Panc1 (cell line): ENCODE measurements around the gene TMEM271. TPM values are rescaled to one million over a fixed set of nuclear protein-coding genes. Genes with fewer than 3 reads are reported as not detected.

ENCODE experiments used
- ATAC-seq: fragments of 200-7000 bp; cut with Tn5 transposase; 2 replicates; pipeline ENCODE4 v1.9.1; 2020; ENCODE audit warnings: mild to moderate bottlenecking, moderate library complexity
- BruUV-seq: library from RNA; stranded (reverse); fragments of 400-500 nt; replicated peaks from 2 replicates; lab custom pipeline; 2021; lab: Mats Ljungman, UMichigan
- CTCF ChIA-PET: fragments of 300-600 bp; sonication (Branson Sonifier 250); formaldehyde crosslinking; loops from one replicate; lab custom pipeline; 2022; ENCODE audit warnings: antibody characterized with exemption; lab: Charles Lee
- POLR2A ChIA-PET: fragments of 300-600 bp; sonication (Branson Sonifier 250); formaldehyde crosslinking; loops from one replicate; lab custom pipeline; 2022; ENCODE audit warnings: antibody characterized with exemption; lab: Charles Lee
- DNase-seq: peaks from one replicate; pipeline ENCODE4 v3.0.0-alpha.2; 2010; ENCODE audit warnings: low read depth, low spot score
- H3K27ac ChIP-seq: 2 replicates; pipeline ENCODE4 v1.5.1; 2011; ENCODE audit warnings: mild to moderate bottlenecking, low read length, inconsistent platforms
- H3K27me3 ChIP-seq: fragments of 200-500 bp; sonication (Bioruptor generic); 2 replicates; pipeline ENCODE4 v1.6.0; 2014; ENCODE audit warnings: low read length, inconsistent platforms; ENCODE audit not compliant: control insufficient read depth, insufficient read depth
- H3K36me3 ChIP-seq: fragments of 200-500 bp; sonication (Bioruptor generic); 2 replicates; pipeline ENCODE4 v1.5.1; 2014; ENCODE audit warnings: inconsistent platforms, mild to moderate bottlenecking, low read length, moderate library complexity; ENCODE audit not compliant: control insufficient read depth, insufficient read depth
- H3K4me1 ChIP-seq: 2 replicates; pipeline ENCODE4 v1.5.1; 2011; ENCODE audit warnings: inconsistent platforms, mild to moderate bottlenecking, low read length, moderate library complexity; ENCODE audit not compliant: control insufficient read depth, insufficient read depth
- H3K4me3 ChIP-seq, 2 experiments: 2 replicates each; pipeline ENCODE4 v1.5.1; 2011 to 2012; ENCODE audit warnings: low read depth in 2 of 2, low read length in 2 of 2, mild to moderate bottlenecking in 2 of 2, inconsistent platforms in 1 of 2, moderate library complexity in 1 of 2
- H3K9me3 ChIP-seq: fragments of 200-500 bp; sonication (Bioruptor generic); 2 replicates; pipeline ENCODE4 v1.5.1; 2014; ENCODE audit warnings: low read depth, mild to moderate bottlenecking, inconsistent platforms, low read length, moderate library complexity; ENCODE audit not compliant: control insufficient read depth, insufficient read depth
- POLR2AphosphoS5 ChIP-seq: IDR thresholded peaks from 2 replicates; pipeline ENCODE4 v1.6.1; 2012; ENCODE audit warnings: mild to moderate bottlenecking, low read depth, low read length, moderate library complexity
- SIN3A ChIP-seq: IDR thresholded peaks from 2 replicates; pipeline ENCODE4 v1.6.1; 2012; ENCODE audit warnings: low read depth, mild to moderate bottlenecking, low read length, moderate library complexity, borderline replicate concordance; ENCODE audit not compliant: insufficient read depth
- TCF7L2 ChIP-seq: IDR thresholded peaks from 2 replicates; pipeline ENCODE4 v1.6.1; 2011; ENCODE audit warnings: mild to moderate bottlenecking, low read depth, low read length, inconsistent platforms
- in situ Hi-C: cut with HindIII; loops from 2 replicates; pipeline ENCODE4 v1.10.0; 2016; ENCODE audit warnings: low sequenced_read_pairs, low pct_unique_long_range_greater_than_20kb
- intact Hi-C: fragments of 100-400 bp; cut with micrococcal nuclease; formaldehyde crosslinking; loops from one replicate; pipeline ENCODE4 v1.10.0; 2022; ENCODE audit not compliant: unreplicated experiment
- total RNA-seq: library from RNA; stranded (reverse); gene quantifications from one replicate; pipeline ENCODE4 v1.2.1, GENCODE V29; 2021; ENCODE audit not compliant: unreplicated experiment
- TF ChIP-seq, protein P1 (sequence below): fragments of 450-650 bp; IDR thresholded peaks from 2 replicates; pipeline ENCODE4 v1.5.1; 2017; ENCODE audit warnings: mild to moderate bottlenecking
- TF ChIP-seq, protein P2 (sequence below), 2 experiments: IDR thresholded peaks; 2 replicates each; pipeline ENCODE4 v1.6.1; 2011 to 2012; ENCODE audit warnings: low read depth in 2 of 2, control low read depth in 1 of 2, low read length in 1 of 2, mild to moderate bottlenecking in 1 of 2, moderate library complexity in 1 of 2; ENCODE audit not compliant: insufficient read depth in 1 of 2

The TMEM271 gene
- total RNA-seq, 1 experiment from 2014 or later, result not detected

DNA sequence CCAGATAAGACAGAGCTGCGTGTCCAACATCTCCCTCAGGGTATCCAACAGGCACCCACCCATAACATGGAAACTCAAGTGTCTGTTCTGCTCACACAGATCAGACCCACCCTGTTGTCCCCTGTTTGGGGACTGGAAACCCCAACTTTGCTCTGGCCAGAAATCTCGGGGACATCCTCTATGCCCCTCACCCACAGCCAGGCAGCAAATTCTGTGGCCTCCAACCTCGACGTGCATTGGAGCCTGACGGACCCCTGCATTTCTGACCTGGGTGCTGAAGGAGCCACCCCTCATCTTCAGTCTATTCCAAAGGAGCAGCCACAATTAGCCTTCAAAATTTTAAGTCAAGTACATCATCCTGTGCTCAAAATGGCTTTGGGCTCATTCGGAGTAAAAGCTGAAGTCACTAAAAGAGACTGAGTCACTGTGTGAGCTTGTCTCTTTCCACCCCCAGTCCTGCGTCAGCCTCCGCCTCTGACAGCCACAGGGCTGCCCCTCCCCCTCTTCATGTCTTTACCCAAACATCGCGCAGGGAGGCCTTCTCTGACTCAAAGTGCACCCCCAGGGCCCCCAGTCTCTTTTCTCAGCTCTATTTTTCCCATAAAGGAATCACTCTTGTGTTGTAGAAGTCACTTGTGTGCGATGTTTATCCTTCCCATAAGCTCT lies 24.9 kb upstream of the TMEM271 start:
- DNase-seq (no peak), ATAC-seq (no peak)
- ChIA-PET CTCF (no interaction called here), POLR2A (no interaction called here)
- H3K4me3 ChIP-seq, result no peak overlapping the region
- TF ChIP-seq TCF7L2, result no peak
- TF ChIP-seq, protein P1, sequence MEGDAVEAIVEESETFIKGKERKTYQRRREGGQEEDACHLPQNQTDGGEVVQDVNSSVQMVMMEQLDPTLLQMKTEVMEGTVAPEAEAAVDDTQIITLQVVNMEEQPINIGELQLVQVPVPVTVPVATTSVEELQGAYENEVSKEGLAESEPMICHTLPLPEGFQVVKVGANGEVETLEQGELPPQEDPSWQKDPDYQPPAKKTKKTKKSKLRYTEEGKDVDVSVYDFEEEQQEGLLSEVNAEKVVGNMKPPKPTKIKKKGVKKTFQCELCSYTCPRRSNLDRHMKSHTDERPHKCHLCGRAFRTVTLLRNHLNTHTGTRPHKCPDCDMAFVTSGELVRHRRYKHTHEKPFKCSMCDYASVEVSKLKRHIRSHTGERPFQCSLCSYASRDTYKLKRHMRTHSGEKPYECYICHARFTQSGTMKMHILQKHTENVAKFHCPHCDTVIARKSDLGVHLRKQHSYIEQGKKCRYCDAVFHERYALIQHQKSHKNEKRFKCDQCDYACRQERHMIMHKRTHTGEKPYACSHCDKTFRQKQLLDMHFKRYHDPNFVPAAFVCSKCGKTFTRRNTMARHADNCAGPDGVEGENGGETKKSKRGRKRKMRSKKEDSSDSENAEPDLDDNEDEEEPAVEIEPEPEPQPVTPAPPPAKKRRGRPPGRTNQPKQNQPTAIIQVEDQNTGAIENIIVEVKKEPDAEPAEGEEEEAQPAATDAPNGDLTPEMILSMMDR, result no peak
- no peak for TF ChIP-seq SIN3A
- TF ChIP-seq, protein P2, sequence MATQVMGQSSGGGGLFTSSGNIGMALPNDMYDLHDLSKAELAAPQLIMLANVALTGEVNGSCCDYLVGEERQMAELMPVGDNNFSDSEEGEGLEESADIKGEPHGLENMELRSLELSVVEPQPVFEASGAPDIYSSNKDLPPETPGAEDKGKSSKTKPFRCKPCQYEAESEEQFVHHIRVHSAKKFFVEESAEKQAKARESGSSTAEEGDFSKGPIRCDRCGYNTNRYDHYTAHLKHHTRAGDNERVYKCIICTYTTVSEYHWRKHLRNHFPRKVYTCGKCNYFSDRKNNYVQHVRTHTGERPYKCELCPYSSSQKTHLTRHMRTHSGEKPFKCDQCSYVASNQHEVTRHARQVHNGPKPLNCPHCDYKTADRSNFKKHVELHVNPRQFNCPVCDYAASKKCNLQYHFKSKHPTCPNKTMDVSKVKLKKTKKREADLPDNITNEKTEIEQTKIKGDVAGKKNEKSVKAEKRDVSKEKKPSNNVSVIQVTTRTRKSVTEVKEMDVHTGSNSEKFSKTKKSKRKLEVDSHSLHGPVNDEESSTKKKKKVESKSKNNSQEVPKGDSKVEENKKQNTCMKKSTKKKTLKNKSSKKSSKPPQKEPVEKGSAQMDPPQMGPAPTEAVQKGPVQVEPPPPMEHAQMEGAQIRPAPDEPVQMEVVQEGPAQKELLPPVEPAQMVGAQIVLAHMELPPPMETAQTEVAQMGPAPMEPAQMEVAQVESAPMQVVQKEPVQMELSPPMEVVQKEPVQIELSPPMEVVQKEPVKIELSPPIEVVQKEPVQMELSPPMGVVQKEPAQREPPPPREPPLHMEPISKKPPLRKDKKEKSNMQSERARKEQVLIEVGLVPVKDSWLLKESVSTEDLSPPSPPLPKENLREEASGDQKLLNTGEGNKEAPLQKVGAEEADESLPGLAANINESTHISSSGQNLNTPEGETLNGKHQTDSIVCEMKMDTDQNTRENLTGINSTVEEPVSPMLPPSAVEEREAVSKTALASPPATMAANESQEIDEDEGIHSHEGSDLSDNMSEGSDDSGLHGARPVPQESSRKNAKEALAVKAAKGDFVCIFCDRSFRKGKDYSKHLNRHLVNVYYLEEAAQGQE (IDR thresholded peaks at IDR 0.05; ENCODE audit: insufficient read depth in 1 of 2, low read depth in 2 of 2, low read length in 1 of 2), result no peak
- no peak for TF ChIP-seq POLR2AphosphoS5
- H3K36me3 ChIP-seq, result no peaks in the 10 kb centered on the region
- H3K27me3 ChIP-seq, result no peaks in the 10 kb centered on the region
- no TSS peak for BruUV-seq
- no peaks in the 10 kb centered on the region for H3K4me1 ChIP-seq
- in situ Hi-C loops (no loop called here), intact Hi-C loops (no loop called here)
- H3K27ac ChIP-seq, result no peak overlapping the region
- H3K9me3 ChIP-seq, result no peaks in the 10 kb centered on the region

DNA sequence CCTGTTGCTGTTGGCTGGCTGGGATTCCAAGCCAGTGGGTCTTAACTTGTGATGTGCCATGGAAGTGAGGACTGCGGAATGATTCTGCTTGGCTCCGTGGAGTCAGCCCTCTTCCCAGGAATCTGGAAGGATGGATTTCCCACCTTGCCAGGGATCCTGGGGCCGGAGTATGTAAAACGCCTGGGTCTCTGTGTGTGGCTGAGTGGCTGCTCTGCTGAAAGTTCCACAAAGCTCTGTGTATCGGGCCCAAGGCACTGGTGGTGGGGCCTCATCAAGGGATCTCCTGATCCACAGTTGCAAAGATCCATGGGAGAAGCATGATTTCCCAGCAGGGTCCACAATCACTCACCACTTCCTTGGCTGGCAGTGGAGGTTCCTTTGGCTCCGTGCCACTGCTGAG lies 24.1 kb upstream of the TMEM271 start:
- ATAC-seq, result no peak

More for the DNA sequence above, 24.1 kb upstream of the TMEM271 start:
- TF ChIP-seq, protein P1, result no peak
- TF ChIP-seq TCF7L2 (no peak), SIN3A (no peak), POLR2AphosphoS5 (no peak)
- TF ChIP-seq, protein P2 (IDR thresholded peaks at IDR 0.05; ENCODE audit: insufficient read depth in 1 of 2, low read depth in 2 of 2, low read length in 1 of 2), result no peak
- no peaks in the 10 kb centered on the region for H3K9me3 ChIP-seq
- in situ Hi-C loops (no loop called here), intact Hi-C loops (no loop called here)
- H3K27me3 ChIP-seq, result no peaks in the 10 kb centered on the region
- no peak overlapping the region for H3K4me3 ChIP-seq
- no peaks in the 10 kb centered on the region for H3K36me3 ChIP-seq
- POLR2A ChIA-PET, result no interaction called here
- DNase-seq, result no peak
- H3K27ac ChIP-seq, result no peak overlapping the region
- H3K4me1 ChIP-seq, result no peaks in the 10 kb centered on the region
- CTCF ChIA-PET, result no interaction called here
- no TSS peak for BruUV-seq
